Neuronal stem cell (in vitro differentiated cells): Measurements from ENCODE around the gene SULT1C2.
A peak's percentile ranks its signal among the peaks of the same experiment; 100 is the strongest.

Experiments used
- DNase-seq: peaks from one replicate; pipeline ENCODE4 v3.0.0-alpha.2; 2013; ENCODE audit warnings: low spot score
- H2AFZ ChIP-seq: one replicate; pipeline ENCODE4 v1.6.1; 2013; ENCODE audit warnings: mild to moderate bottlenecking, low read length, inconsistent platforms
- H2AK5ac ChIP-seq: 2 replicates; pipeline ENCODE4 v1.6.1; 2013; ENCODE audit warnings: low read depth, mild to moderate bottlenecking, inconsistent platforms, low read length, moderate library complexity, mixed read lengths
- H2BK120ac ChIP-seq: 2 replicates; pipeline ENCODE4 v1.6.1; 2013; ENCODE audit warnings: low read depth, mild to moderate bottlenecking, inconsistent platforms, low read length, moderate library complexity, mixed read lengths
- H2BK12ac ChIP-seq: one replicate; pipeline ENCODE4 v1.6.1; 2013; ENCODE audit warnings: low read length, inconsistent platforms
- H2BK15ac ChIP-seq: 2 replicates; pipeline ENCODE4 v1.6.1; 2013; ENCODE audit warnings: mild to moderate bottlenecking, low read length, inconsistent platforms, mixed read lengths
- H2BK5ac ChIP-seq: one replicate; pipeline ENCODE4 v1.6.1; 2013; ENCODE audit warnings: inconsistent platforms, mild to moderate bottlenecking, low read length, moderate library complexity
- H3K14ac ChIP-seq: one replicate; pipeline ENCODE4 v1.6.1; 2013; ENCODE audit warnings: low read length, inconsistent platforms
- H3K18ac ChIP-seq: 2 replicates; pipeline ENCODE4 v1.6.1; 2013; ENCODE audit warnings: low read length, inconsistent platforms
- H3K23ac ChIP-seq: 2 replicates; pipeline ENCODE4 v1.6.1; 2013; ENCODE audit warnings: low read depth, mild to moderate bottlenecking, mixed read lengths, low read length, inconsistent platforms; ENCODE audit not compliant: poor library complexity
- H3K27ac ChIP-seq: replicated peaks from 3 replicates; pipeline ENCODE4 v1.5.1; 2013; ENCODE audit warnings: low read length, inconsistent platforms
- H3K27me3 ChIP-seq, 3 experiments: 2 replicates each; pipeline ENCODE4 v1.6.1; 2013; ENCODE audit warnings: low read length in 3 of 3, mild to moderate bottlenecking in 2 of 3, inconsistent platforms in 1 of 3, low read depth in 1 of 3, mixed read lengths in 1 of 3, moderate library complexity in 1 of 3; ENCODE audit not compliant: control insufficient read depth in 3 of 3, insufficient read depth in 3 of 3
- H3K36me3 ChIP-seq, 2 donors: replicated peaks in 1 of 2; 2 replicates each; pipeline ENCODE4 v1.6.1; 2013; ENCODE audit warnings: low read length in 2 of 2; ENCODE audit not compliant: control insufficient read depth in 2 of 2, insufficient read depth in 2 of 2
- H3K4ac ChIP-seq: 2 replicates; pipeline ENCODE4 v1.6.1; 2013; ENCODE audit warnings: inconsistent platforms, mild to moderate bottlenecking, low read length, moderate library complexity
- H3K4me1 ChIP-seq, 2 donors: 1 replicate in 1 of 2; 2 replicates in 1 of 2; pipeline ENCODE4 v1.6.1; 2013; ENCODE audit warnings: low read length in 2 of 2, low read depth in 1 of 2; ENCODE audit not compliant: control insufficient read depth in 2 of 2, insufficient read depth in 1 of 2
- H3K4me2 ChIP-seq: one replicate; pipeline ENCODE4 v1.6.1; 2013; ENCODE audit warnings: mild to moderate bottlenecking, low read length, inconsistent platforms; ENCODE audit not compliant: insufficient read depth, poor library complexity, severe bottlenecking
- H3K4me3 ChIP-seq, 2 donors: 2 replicates each; pipeline ENCODE4 v1.5.1; 2013; ENCODE audit warnings: low read length in 2 of 2, mild to moderate bottlenecking in 2 of 2, inconsistent platforms in 1 of 2, moderate library complexity in 1 of 2
- H3K79me1 ChIP-seq: one replicate; pipeline ENCODE4 v1.6.1; 2013; ENCODE audit warnings: low read depth, mild to moderate bottlenecking, inconsistent platforms, low read length, moderate library complexity
- H3K9ac ChIP-seq: one replicate; pipeline ENCODE4 v1.6.1; 2013; ENCODE audit warnings: mild to moderate bottlenecking, low read depth, low read length, inconsistent platforms; ENCODE audit not compliant: poor library complexity
- H3K9me3 ChIP-seq, 2 donors: replicated peaks in 1 of 2; 2 replicates each; pipeline versions ENCODE3 to v1.6.1; 2013; ENCODE audit warnings: low read length in 2 of 2, mild to moderate bottlenecking in 2 of 2, inconsistent platforms in 1 of 2, low read depth in 1 of 2, mixed read lengths in 1 of 2, moderate library complexity in 1 of 2; ENCODE audit not compliant: control insufficient read depth in 2 of 2, insufficient read depth in 1 of 2
- H4K8ac ChIP-seq: one replicate; pipeline ENCODE4 v1.6.1; 2013; ENCODE audit warnings: low read depth, mild to moderate bottlenecking, inconsistent platforms, low read length, moderate library complexity
- H4K91ac ChIP-seq: one replicate; pipeline ENCODE4 v1.6.1; 2013; ENCODE audit warnings: low read length, low read depth, mild to moderate bottlenecking, inconsistent platforms; ENCODE audit not compliant: poor library complexity
- WGBS, 2 donors: extraction: QIAGEN DNeasy Blood & Tissue Kit; methylation state at CpG; one replicate each; pipeline ENCODE4 v1.1.7; 2013; ENCODE audit warnings: missing lambda C conversion rate in 2 of 2, mixed read lengths in 1 of 2; ENCODE audit not compliant: insufficient read length in 2 of 2, insufficient replicate concordance in 1 of 2; ENCODE audit errors: extremely low coverage in 2 of 2; 5-methylcytosine and 5-hydroxymethylcytosine counted together

Gene SULT1C2

DNA sequence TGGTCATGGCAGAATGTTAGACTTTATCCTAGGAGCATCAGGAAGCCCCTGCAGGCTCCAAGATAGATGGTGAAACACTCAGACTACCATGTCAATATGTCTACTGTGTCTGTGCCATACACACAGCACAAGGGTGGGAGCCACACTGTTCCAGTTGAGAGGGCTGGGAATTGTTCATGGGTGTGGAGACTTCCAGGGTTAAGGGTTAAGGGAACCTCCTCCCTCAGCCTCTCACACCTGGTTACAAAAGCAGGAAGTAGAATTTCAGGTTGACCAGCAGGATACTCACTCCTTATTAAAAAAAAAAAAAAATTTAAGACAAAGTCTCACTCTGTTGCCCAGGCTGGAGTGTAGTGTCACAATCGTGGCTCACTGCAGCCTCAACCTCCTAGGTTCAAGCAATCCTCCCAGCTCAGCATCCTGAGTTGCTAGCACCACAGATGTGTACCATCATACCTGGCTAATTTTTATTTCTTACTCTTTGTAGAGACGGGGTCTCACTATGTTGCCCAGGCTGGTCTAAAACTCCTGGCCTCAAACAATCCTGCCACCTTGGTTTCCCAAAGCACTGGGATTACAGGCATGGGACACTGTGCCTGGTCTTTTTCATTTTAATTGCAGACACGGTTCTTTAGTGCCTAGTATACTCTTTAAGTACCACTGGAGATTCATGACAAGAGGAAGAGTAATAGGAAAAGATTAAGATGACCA lies 26.0 kb downstream of the SULT1C2 start:
- Histone ChIP-seq H2AK5ac (no peak overlapping the region), H2BK15ac (peak overlapping the region; percentile 12), H3K4me3 (no peak overlapping the region), H3K4me1 (peaks cover 11 to 13% of the 10 kb centered on the region in 2 donors), H3K23ac (no peak overlapping the region), H2BK120ac (no peak overlapping the region), H2BK5ac (no peak overlapping the region), H2BK12ac (no peak overlapping the region), H2AFZ (peak overlapping the region; percentile 14), H4K8ac (no peak overlapping the region), H3K4me2 (no peak overlapping the region), H3K9ac (no peak overlapping the region), H3K14ac (no peak overlapping the region), H3K18ac (peak overlapping the region; percentile 46), H3K27me3 (peaks cover 0 to 4% (median 0%) of the 10 kb centered on the region in 3 experiments), H3K9me3 (no peaks in the 10 kb centered on the region), H3K36me3 (no peaks in the 10 kb centered on the region), H3K79me1 (no peaks in the 10 kb centered on the region), H4K91ac (no peak overlapping the region), H3K4ac (no peak overlapping the region), H3K27ac (peak overlapping the region; percentile 41)
- WGBS, 2 donors: no CpG with 5 or more reads among the region's 3 CpGs
- DNase-seq: no peak

GRCh38 chr2:108315444-108315934 lies 26.8 kb downstream of the SULT1C2 start:
- H3K23ac ChIP-seq: no peak overlapping the region
- no peak overlapping the region for H3K4me2 ChIP-seq
- no peak overlapping the region for H3K9ac ChIP-seq
- no peak overlapping the region for H3K4me3 ChIP-seq
- H4K8ac ChIP-seq: no peak overlapping the region
- H3K36me3 ChIP-seq: no peaks in the 10 kb centered on the region
- H3K4me1 ChIP-seq: peaks cover 11 to 13% of the 10 kb centered on the region in 2 donors
- H2BK15ac ChIP-seq: no peak overlapping the region
- H2BK12ac ChIP-seq: no peak overlapping the region
- H3K79me1 ChIP-seq: no peaks in the 10 kb centered on the region
- H3K4ac ChIP-seq: no peak overlapping the region
- H2BK120ac ChIP-seq: no peak overlapping the region
- no peak for DNase-seq
- H4K91ac ChIP-seq: no peak overlapping the region
- no peak overlapping the region for H2BK5ac ChIP-seq
- no peak overlapping the region for H3K18ac ChIP-seq
- H3K27ac ChIP-seq: peak overlapping the region; percentile 41
- H3K9me3 ChIP-seq: no peaks in the 10 kb centered on the region
- H2AFZ ChIP-seq: peak overlapping the region; percentile 14
- H3K14ac ChIP-seq: no peak overlapping the region
- H2AK5ac ChIP-seq: no peak overlapping the region
- peaks cover 0 to 7% (median 0%) of the 10 kb centered on the region in 3 experiments for H3K27me3 ChIP-seq

DNA sequence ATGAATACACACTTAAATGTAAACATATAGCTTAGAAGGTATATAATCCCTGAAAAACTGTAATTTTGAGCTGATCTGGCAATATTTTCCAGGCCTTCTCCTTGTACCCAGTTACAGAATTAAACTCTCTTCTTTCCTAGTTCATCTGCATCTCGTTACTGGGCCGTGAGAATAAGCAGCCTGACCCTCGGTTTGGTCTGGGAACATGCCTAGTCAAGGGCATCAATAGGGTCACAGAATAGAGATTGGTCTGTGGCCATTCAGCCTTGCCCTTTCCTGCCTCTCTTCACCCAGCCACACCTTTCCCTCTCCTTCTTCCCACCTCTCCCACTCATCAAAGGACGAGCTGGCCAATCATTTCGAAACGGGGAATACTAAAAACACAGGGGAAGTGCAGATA lies 27.3 kb downstream of the SULT1C2 start:
- no peak overlapping the region for H2BK120ac ChIP-seq
- H3K9me3 ChIP-seq: no peaks in the 10 kb centered on the region
- no peak overlapping the region for H3K27ac ChIP-seq
- H4K8ac ChIP-seq: no peak overlapping the region
- no peak overlapping the region for H3K18ac ChIP-seq
- H3K4me3 ChIP-seq: no peak overlapping the region
- H3K79me1 ChIP-seq: no peaks in the 10 kb centered on the region
- H4K91ac ChIP-seq: no peak overlapping the region
- H3K36me3 ChIP-seq: no peaks in the 10 kb centered on the region
- H3K4ac ChIP-seq: no peak overlapping the region
- peaks cover 11 to 13% of the 10 kb centered on the region in 2 donors for H3K4me1 ChIP-seq
- WGBS, 2 donors: no CpG with 5 or more reads among the region's 6 CpGs
- no peak for DNase-seq
- H3K4me2 ChIP-seq: no peak overlapping the region
- no peak overlapping the region for H3K14ac ChIP-seq
- no peak overlapping the region for H3K9ac ChIP-seq
- no peak overlapping the region for H2BK12ac ChIP-seq
- no peak overlapping the region for H2AK5ac ChIP-seq
- H2BK5ac ChIP-seq: no peak overlapping the region
- no peak overlapping the region for H3K23ac ChIP-seq
- H2AFZ ChIP-seq: peak overlapping the region; percentile 14
- no peak overlapping the region for H2BK15ac ChIP-seq
- H3K27me3 ChIP-seq: peaks cover 0 to 11% (median 0%) of the 10 kb centered on the region in 3 experiments

DNA sequence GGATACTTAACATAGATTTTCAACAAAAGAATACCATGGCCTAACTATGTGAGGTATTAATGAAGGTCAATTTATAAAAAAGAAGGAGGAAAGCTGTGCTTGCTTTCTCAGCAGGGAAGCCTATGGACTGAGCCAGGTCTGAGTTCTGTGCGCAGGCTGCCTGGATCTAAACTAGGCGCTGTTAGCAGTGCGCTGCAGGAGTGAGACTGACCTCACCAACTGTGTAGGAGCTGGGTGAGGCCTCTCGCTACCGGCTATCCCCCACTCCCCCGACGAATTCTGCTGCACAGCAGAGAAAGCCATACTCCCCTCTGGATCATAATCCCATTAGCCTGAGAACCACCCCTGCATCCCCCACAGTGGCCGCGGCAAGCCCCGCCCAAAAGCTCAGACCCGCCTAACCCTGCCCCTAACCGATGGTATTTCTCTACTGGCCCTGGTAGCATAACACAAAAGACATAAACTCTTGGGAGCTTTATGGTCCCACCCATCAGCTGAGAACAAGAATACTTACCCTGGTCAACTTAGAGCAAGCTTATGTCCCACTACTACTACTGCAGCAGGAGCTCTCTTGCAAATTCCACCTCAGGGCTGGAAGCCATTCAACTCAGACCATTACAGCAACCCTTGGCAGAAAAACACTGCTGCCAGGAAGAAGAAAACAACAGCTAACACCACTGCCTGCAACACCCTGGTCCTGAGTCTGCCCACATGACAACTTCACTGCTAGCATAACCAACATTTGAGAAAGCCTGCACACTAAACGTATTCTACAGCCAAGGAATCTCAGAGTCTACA lies 28.0 kb downstream of the SULT1C2 start:
- no peak overlapping the region for H4K91ac ChIP-seq
- no CpG with 5 or more reads among the region's 13 CpGs for WGBS, 2 donors
- H3K9me3 ChIP-seq: no peaks in the 10 kb centered on the region
- no peak overlapping the region for H3K9ac ChIP-seq
- H2AFZ ChIP-seq: peak overlapping the region; percentile 14
- no peak overlapping the region for H2BK15ac ChIP-seq
- H3K27me3 ChIP-seq: peaks cover 0 to 17% (median 0%) of the 10 kb centered on the region in 3 experiments
- H2BK12ac ChIP-seq: no peak overlapping the region
- peaks cover 11 to 13% of the 10 kb centered on the region in 2 donors for H3K4me1 ChIP-seq
- peak overlapping the region; percentile 42 for H3K18ac ChIP-seq
- H3K4me2 ChIP-seq: no peak overlapping the region
- no peak overlapping the region for H3K4me3 ChIP-seq
- H2AK5ac ChIP-seq: no peak overlapping the region
- no peaks in the 10 kb centered on the region for H3K79me1 ChIP-seq
- no peak overlapping the region for H3K14ac ChIP-seq
- no peak overlapping the region for H2BK5ac ChIP-seq
- no peaks in the 10 kb centered on the region for H3K36me3 ChIP-seq
- H2BK120ac ChIP-seq: no peak overlapping the region
- no peak for DNase-seq
- H3K23ac ChIP-seq: no peak overlapping the region
- no peak overlapping the region for H4K8ac ChIP-seq
- no peak overlapping the region for H3K27ac ChIP-seq
- no peak overlapping the region for H3K4ac ChIP-seq
